Uterus (tissue), 4 donors: ENCODE data around the gene STH. TPM values are rescaled to one million over a fixed set of nuclear protein-coding genes. Genes with fewer than 3 reads are reported as not detected.

Experiments used
- DNase-seq, 2 donors: peaks; one replicate each; pipeline ENCODE4 v3.0.0-alpha.2; 2019 to 2020
- H3K27ac ChIP-seq, 2 donors: fragments of 200-600 bp; sonication (generic); 1 replicate in 1 of 2; 2 replicates in 1 of 2; pipeline ENCODE4 v1.5.1; 2016 to 2018
- H3K27me3 ChIP-seq, 2 donors: fragments of 200-600 bp; sonication (generic); one replicate each; pipeline ENCODE4 v1.5.1; 2018 to 2019; ENCODE audit warnings: control low read depth in 1 of 2
- H3K36me3 ChIP-seq, 2 donors: fragments of 200-600 bp; sonication (generic); one replicate each; pipeline ENCODE4 v1.5.1; 2019; ENCODE audit warnings: control low read depth in 1 of 2
- H3K4me1 ChIP-seq, 2 donors: fragments of 200-600 bp; sonication (generic); one replicate each; pipeline ENCODE4 v1.5.1; 2018 to 2019; ENCODE audit warnings: control low read depth in 1 of 2
- H3K4me3 ChIP-seq, 2 donors: fragments of 200-600 bp; sonication (generic); 1 replicate in 1 of 2; 2 replicates in 1 of 2; pipeline ENCODE4 v1.5.1; 2018 to 2019; ENCODE audit warnings: mild to moderate bottlenecking in 1 of 2
- H3K9me3 ChIP-seq, 2 donors: fragments of 200-600 bp; sonication (generic); one replicate each; pipeline ENCODE4 v1.5.1; 2019; ENCODE audit warnings: control low read depth in 1 of 2
- POLR2A ChIP-seq, 2 donors: fragments of 450-650 bp; IDR thresholded peaks; one replicate each; pipeline ENCODE4 v1.6.1; 2016; ENCODE audit warnings: antibody characterized with exemption in 2 of 2, mild to moderate bottlenecking in 1 of 2, moderate library complexity in 1 of 2
- intact Hi-C: fragments of 100-400 bp; cut with DNase I; formaldehyde crosslinking; loops from one replicate; pipeline ENCODE4 v1.15.1; 2023; ENCODE audit warnings: low total_unique reads
- total RNA-seq, 4 donors: library from RNA; depleted of rRNA in 3 of 4; stranded (reverse); fragments of >200 nt in 3 of 4; gene quantifications; one replicate each; pipeline versions ENCODE4 v1.1.0 to v1.2.4, GENCODE V29; 2014 to 2023
- TF ChIP-seq, protein P1 (sequence below), 4 experiments: fragments of 200-600 bp in 2 of 4; fragments of 450-650 bp in 2 of 4; sonication (generic) in 2 of 4; IDR thresholded peaks; one replicate each; pipeline ENCODE4 v1.5.1; 2016 to 2019; ENCODE audit warnings: antibody characterized with exemption in 4 of 4, mild to moderate bottlenecking in 2 of 4, moderate library complexity in 1 of 4
- donor health status: DM: yes; HTN: yes; CAD: no.

The STH gene
- total RNA-seq, 4 donors from 2014 or later: not detected

GRCh38 chr17:45995627-45996270 lies 3.3 kb upstream of the STH start:
- no peak overlapping the region for H3K27ac ChIP-seq
- no peaks in the 10 kb centered on the region for H3K27me3 ChIP-seq
- no peaks in the 10 kb centered on the region for H3K36me3 ChIP-seq
- TF ChIP-seq, protein P1, sequence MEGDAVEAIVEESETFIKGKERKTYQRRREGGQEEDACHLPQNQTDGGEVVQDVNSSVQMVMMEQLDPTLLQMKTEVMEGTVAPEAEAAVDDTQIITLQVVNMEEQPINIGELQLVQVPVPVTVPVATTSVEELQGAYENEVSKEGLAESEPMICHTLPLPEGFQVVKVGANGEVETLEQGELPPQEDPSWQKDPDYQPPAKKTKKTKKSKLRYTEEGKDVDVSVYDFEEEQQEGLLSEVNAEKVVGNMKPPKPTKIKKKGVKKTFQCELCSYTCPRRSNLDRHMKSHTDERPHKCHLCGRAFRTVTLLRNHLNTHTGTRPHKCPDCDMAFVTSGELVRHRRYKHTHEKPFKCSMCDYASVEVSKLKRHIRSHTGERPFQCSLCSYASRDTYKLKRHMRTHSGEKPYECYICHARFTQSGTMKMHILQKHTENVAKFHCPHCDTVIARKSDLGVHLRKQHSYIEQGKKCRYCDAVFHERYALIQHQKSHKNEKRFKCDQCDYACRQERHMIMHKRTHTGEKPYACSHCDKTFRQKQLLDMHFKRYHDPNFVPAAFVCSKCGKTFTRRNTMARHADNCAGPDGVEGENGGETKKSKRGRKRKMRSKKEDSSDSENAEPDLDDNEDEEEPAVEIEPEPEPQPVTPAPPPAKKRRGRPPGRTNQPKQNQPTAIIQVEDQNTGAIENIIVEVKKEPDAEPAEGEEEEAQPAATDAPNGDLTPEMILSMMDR (IDR thresholded peaks at IDR 0.05): no peak
- TF ChIP-seq POLR2A (IDR thresholded peaks at IDR 0.05): no peak
- H3K4me1 ChIP-seq: no peaks in the 10 kb centered on the region
- H3K9me3 ChIP-seq: no peaks in the 10 kb centered on the region
- H3K4me3 ChIP-seq: no peak overlapping the region
- intact Hi-C loops: no loop called here
- no peak for DNase-seq

GRCh38 chr17:45996282-45996937 lies 2.6 kb upstream of the STH start:
- intact Hi-C loops: no loop called here
- DNase-seq: no peak
- no peak for TF ChIP-seq POLR2A (IDR thresholded peaks at IDR 0.05)
- TF ChIP-seq, protein P1 (IDR thresholded peaks at IDR 0.05): no peak

DNA sequence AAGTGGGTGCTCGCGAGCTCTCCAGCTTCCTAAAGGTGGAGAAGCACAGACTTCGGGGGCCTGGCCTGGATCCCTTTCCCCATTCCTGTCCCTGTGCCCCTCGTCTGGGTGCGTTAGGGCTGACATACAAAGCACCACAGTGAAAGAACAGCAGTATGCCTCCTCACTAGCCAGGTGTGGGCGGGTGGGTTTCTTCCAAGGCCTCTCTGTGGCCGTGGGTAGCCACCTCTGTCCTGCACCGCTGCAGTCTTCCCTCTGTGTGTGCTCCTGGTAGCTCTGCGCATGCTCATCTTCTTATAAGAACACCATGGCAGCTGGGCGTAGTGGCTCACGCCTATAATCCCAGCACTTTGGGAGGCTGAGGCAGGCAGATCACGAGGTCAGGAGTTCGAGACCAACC lies 1.9 kb upstream of the STH start:
- Histone ChIP-seq H3K4me3 (no peak overlapping the region), H3K36me3 (no peaks in the 10 kb centered on the region), H3K27me3 (no peaks in the 10 kb centered on the region), H3K4me1 (no peaks in the 10 kb centered on the region), H3K9me3 (no peaks in the 10 kb centered on the region), H3K27ac (no peak overlapping the region)
- no peak for TF ChIP-seq POLR2A (IDR thresholded peaks at IDR 0.05)
- TF ChIP-seq, protein P1 (IDR thresholded peaks at IDR 0.05): no peak
- intact Hi-C loops: no loop called here
- DNase-seq: no peak

More at GRCh38 chr17:45996282-45996937, 2.6 kb upstream of the STH start:
- H3K27ac ChIP-seq: no peak overlapping the region
- H3K9me3 ChIP-seq: no peaks in the 10 kb centered on the region
- H3K36me3 ChIP-seq: no peaks in the 10 kb centered on the region
- H3K4me1 ChIP-seq: no peaks in the 10 kb centered on the region
- no peak overlapping the region for H3K4me3 ChIP-seq
- H3K27me3 ChIP-seq: no peaks in the 10 kb centered on the region

DNA sequence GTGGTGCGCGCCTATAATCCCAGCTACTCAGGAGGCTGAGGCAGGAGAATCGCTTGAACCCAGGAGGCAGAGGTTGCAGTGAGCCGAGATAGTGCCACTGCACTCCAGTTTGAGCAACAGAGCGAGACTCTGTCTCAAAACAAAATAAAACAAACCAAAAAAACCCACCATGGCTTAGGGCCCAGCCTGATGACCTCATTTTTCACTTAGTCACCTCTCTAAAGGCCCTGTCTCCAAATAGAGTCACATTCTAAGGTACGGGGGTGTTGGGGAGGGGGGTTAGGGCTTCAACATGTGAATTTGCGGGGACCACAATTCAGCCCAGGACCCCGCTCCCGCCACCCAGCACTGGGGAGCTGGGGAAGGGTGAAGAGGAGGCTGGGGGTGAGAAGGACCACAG lies 1.4 kb upstream of the STH start:
- Histone ChIP-seq H3K36me3 (no peaks in the 10 kb centered on the region), H3K4me3 (no peak overlapping the region), H3K4me1 (no peaks in the 10 kb centered on the region), H3K27ac (no peak overlapping the region), H3K9me3 (no peaks in the 10 kb centered on the region), H3K27me3 (no peaks in the 10 kb centered on the region)
- no peak for DNase-seq
- intact Hi-C loops: no loop called here
- TF ChIP-seq, protein P1 (IDR thresholded peaks at IDR 0.05): no peak
- no peak for TF ChIP-seq POLR2A (IDR thresholded peaks at IDR 0.05)

- Histone ChIP-seq H3K4me3 (no peak overlapping the region), H3K27ac (no peak overlapping the region), H3K9me3 (no peaks in the 10 kb centered on the region), H3K36me3 (no peaks in the 10 kb centered on the region), H3K4me1 (no peaks in the 10 kb centered on the region), H3K27me3 (no peaks in the 10 kb centered on the region)
- TF ChIP-seq, protein P1 (IDR thresholded peaks at IDR 0.05): no peak
- TF ChIP-seq POLR2A (IDR thresholded peaks at IDR 0.05): no peak
- intact Hi-C loops: loop anchor here (5.0 kb wide), 1 partner anchor 212 kb away; no protein-coding TSS in a partner anchor
- no peak for DNase-seq
These were observed 845 bp downstream of the STH start for GRCh38 chr17:45999900-46000290.
